Astrocyte (in vitro differentiated cells and primary cell): Measurements from ENCODE around the gene INTS6L. TPM values are rescaled to one million over a fixed set of nuclear protein-coding genes. Genes with fewer than 3 reads are reported as not detected.

Experiments used
- DNase-seq: peaks from one replicate; pipeline ENCODE4 v3.0.0-alpha.2; 2010; ENCODE audit warnings: low read depth
- FAIRE-seq: peaks from 2 replicates; lab custom pipeline; 2011; peaks lifted over from hg19 to GRCh38; lab: Jason Lieb, UNC
- H2AFZ ChIP-seq: 2 replicates; pipeline ENCODE4 v1.6.0; 2012; ENCODE audit warnings: low read depth, low read length, inconsistent platforms
- H3K27ac ChIP-seq: 2 replicates; pipeline ENCODE4 v1.5.1; 2011; ENCODE audit warnings: low read depth, low read length, inconsistent platforms
- H3K27me3 ChIP-seq: 2 replicates; pipeline ENCODE4 v1.6.0; 2011; ENCODE audit warnings: low read length, inconsistent platforms; ENCODE audit not compliant: insufficient read depth
- H3K36me3 ChIP-seq: 2 replicates; pipeline ENCODE4 v1.5.1; 2011; ENCODE audit warnings: low read length, inconsistent platforms; ENCODE audit not compliant: insufficient read depth
- H3K4me1 ChIP-seq: 2 replicates; pipeline ENCODE4 v1.5.1; 2011; ENCODE audit warnings: low read length, inconsistent platforms; ENCODE audit not compliant: insufficient read depth
- H3K4me2 ChIP-seq: 2 replicates; pipeline ENCODE4 v1.6.0; 2012; ENCODE audit warnings: low read length, inconsistent platforms
- H3K4me3 ChIP-seq: 2 replicates; pipeline ENCODE4 v1.5.1; 2011; ENCODE audit warnings: low read depth, mild to moderate bottlenecking, low read length, inconsistent platforms; ENCODE audit not compliant: insufficient read depth
- H3K79me2 ChIP-seq: 2 replicates; pipeline ENCODE4 v1.6.0; 2012; ENCODE audit warnings: mild to moderate bottlenecking, low read length, inconsistent platforms; ENCODE audit not compliant: insufficient read depth
- H3K9ac ChIP-seq: 2 replicates; pipeline ENCODE4 v1.6.0; 2012; ENCODE audit warnings: mild to moderate bottlenecking, low read length, inconsistent platforms
- H3K9me3 ChIP-seq: 2 replicates; pipeline ENCODE4 v1.5.1; 2012; ENCODE audit warnings: low read depth, mild to moderate bottlenecking, low read length, inconsistent platforms; ENCODE audit not compliant: insufficient read depth
- H4K20me1 ChIP-seq: 2 replicates; pipeline ENCODE4 v1.6.0; 2012; ENCODE audit warnings: low read length, inconsistent platforms; ENCODE audit not compliant: insufficient read depth
- H3K27ac Mint-ChIP-seq: one replicate; pipeline ENCODE4 v1.8.0; 2021; ENCODE audit warnings: mild to moderate bottlenecking, mixed read lengths; ENCODE audit not compliant: unreplicated experiment
- H3K27me3 Mint-ChIP-seq: one replicate; pipeline ENCODE4 v1.8.0; 2021; ENCODE audit warnings: low read depth, mixed read lengths; ENCODE audit not compliant: unreplicated experiment
- H3K36me3 Mint-ChIP-seq: one replicate; pipeline ENCODE4 v1.8.0; 2021; ENCODE audit warnings: low read depth, mixed read lengths; ENCODE audit not compliant: unreplicated experiment
- H3K4me1 Mint-ChIP-seq: one replicate; pipeline ENCODE4 v1.8.0; 2021; ENCODE audit warnings: low read depth, mixed read lengths; ENCODE audit not compliant: unreplicated experiment
- H3K4me3 Mint-ChIP-seq: one replicate; pipeline ENCODE4 v1.8.0; 2021; ENCODE audit warnings: mild to moderate bottlenecking, moderate library complexity, mixed read lengths; ENCODE audit not compliant: unreplicated experiment
- H3K9me3 Mint-ChIP-seq: one replicate; pipeline ENCODE4 v1.8.0; 2021; ENCODE audit warnings: mild to moderate bottlenecking, mixed read lengths; ENCODE audit not compliant: unreplicated experiment
- CTCF ChIP-seq: IDR thresholded peaks from 2 replicates; pipeline ENCODE4 v1.5.1; 2011; ENCODE audit warnings: low read depth, mild to moderate bottlenecking, inconsistent platforms, low read length, moderate library complexity; ENCODE audit not compliant: insufficient read depth
- EZH2 ChIP-seq: IDR thresholded peaks from 2 replicates; pipeline ENCODE4 v1.6.1; 2012; ENCODE audit warnings: mild to moderate bottlenecking, low read length, inconsistent platforms; ENCODE audit not compliant: insufficient read depth
- total RNA-seq: library from RNA; stranded (reverse); gene quantifications from 2 replicates; pipeline ENCODE4 v1.2.1, GENCODE V29; 2021

Gene INTS6L
- total RNA-seq, 1 donor from 2014 or later: 7.5 TPM

GRCh38 chrX:135530097-135530496, 9.6 kb downstream of the INTS6L start:
- H3K27me3 Mint-ChIP-seq: no peaks in the 10 kb centered on the region
- DNase-seq (no peak), FAIRE-seq (peak; percentile 97)
- no peak overlapping the region for H3K4me3 Mint-ChIP-seq
- no peak overlapping the region for H3K27ac Mint-ChIP-seq
- Histone ChIP-seq H3K4me2 (no peak overlapping the region), H3K79me2 (no peaks in the 10 kb centered on the region), H4K20me1 (no peaks in the 10 kb centered on the region), H3K9me3 (no peaks in the 10 kb centered on the region), H3K36me3 (no peaks in the 10 kb centered on the region), H3K4me1 (no peaks in the 10 kb centered on the region), H3K9ac (no peak overlapping the region), H3K4me3 (no peak overlapping the region), H3K27me3 (no peaks in the 10 kb centered on the region), H2AFZ (no peak overlapping the region), H3K27ac (no peak overlapping the region)
- no peaks in the 10 kb centered on the region for H3K9me3 Mint-ChIP-seq
- no peak for TF ChIP-seq CTCF
- TF ChIP-seq EZH2: no peak
- peaks cover 3% of the 10 kb centered on the region for H3K36me3 Mint-ChIP-seq
- H3K4me1 Mint-ChIP-seq: peaks cover 6% of the 10 kb centered on the region

DNA sequence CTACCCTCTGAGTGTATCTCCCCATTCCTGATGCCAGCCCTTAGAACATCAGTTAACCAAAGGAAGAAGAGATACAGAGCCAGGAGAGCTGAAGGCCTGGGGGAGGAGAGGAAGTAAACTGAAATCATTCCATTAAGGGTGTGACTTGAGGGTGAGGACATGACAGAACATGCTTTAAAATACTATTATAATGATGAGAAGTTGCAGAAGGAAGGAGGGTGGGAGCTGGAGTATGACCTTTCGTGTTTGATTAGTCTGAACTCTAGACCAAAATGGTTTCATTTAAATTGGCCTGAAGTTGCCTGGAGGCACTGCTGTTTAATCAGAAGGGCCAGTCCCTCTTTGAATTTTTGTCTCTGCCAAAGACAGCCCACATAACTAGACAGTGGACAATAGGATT, 11.4 kb downstream of the INTS6L start:
- H3K9ac ChIP-seq: no peak overlapping the region
- H3K4me3 Mint-ChIP-seq: no peak overlapping the region
- no peaks in the 10 kb centered on the region for H3K4me1 ChIP-seq
- no peak overlapping the region for H3K4me3 ChIP-seq
- H4K20me1 ChIP-seq: no peaks in the 10 kb centered on the region
- no peaks in the 10 kb centered on the region for H3K27me3 Mint-ChIP-seq
- no peaks in the 10 kb centered on the region for H3K36me3 Mint-ChIP-seq
- H3K4me2 ChIP-seq: no peak overlapping the region
- H3K79me2 ChIP-seq: no peaks in the 10 kb centered on the region
- no peak for TF ChIP-seq EZH2
- no peak for TF ChIP-seq CTCF
- peaks cover 6% of the 10 kb centered on the region for H3K4me1 Mint-ChIP-seq
- no peaks in the 10 kb centered on the region for H3K9me3 Mint-ChIP-seq
- FAIRE-seq: no peak
- H3K9me3 ChIP-seq: no peaks in the 10 kb centered on the region
- H2AFZ ChIP-seq: no peak overlapping the region
- H3K27ac Mint-ChIP-seq: no peak overlapping the region
- no peak overlapping the region for H3K27ac ChIP-seq
- no peaks in the 10 kb centered on the region for H3K27me3 ChIP-seq
- no peak for DNase-seq
- H3K36me3 ChIP-seq: no peaks in the 10 kb centered on the region

DNA sequence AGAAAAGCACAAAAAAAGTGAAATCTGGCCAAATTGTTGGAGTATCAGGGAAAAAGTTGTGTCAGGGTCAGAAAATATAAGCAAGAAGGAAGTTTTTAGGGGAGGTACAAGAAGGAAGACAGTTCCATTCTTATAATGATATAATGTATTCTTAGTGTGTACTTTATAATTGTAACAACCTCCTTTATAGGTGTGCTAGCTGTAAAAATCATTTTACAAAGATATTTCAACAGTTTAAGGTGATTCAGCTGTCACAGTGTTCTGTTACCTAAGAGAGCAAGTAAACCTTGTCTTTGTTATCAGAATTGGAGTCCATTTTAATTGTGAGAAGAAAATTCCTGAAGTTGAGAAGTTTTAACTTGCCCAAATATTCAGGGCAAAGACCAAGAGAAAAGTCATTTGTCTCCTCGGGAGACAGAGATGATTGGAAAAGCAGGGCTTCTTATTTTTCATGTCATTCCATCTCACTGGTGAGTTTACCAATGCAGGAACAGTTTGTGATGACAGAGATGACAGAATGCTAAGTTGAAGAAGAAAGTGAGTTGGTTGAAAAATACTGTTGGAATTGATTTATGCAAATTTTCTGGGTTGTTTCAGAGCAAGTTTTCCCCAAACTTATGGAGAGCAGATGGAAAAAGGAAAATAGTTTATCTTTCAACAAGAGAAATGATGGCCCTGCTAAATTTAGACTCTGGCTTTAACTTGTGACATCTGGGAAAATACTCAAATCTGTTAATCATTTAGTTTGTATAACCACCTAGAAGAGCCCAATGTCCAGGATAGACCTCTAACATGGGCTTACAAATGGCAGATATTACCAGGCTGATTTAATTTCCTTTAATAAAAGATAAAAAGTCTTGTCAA, 14.8 kb downstream of the INTS6L start:
- no peak for TF ChIP-seq EZH2
- TF ChIP-seq CTCF: no peak
- H3K4me1 ChIP-seq: no peaks in the 10 kb centered on the region
- DNase-seq (no peak), FAIRE-seq (peak; percentile 62)
- no peak overlapping the region for H3K27ac ChIP-seq
- Mint-ChIP-seq H3K9me3 (no peaks in the 10 kb centered on the region), H3K36me3 (no peaks in the 10 kb centered on the region), H3K27me3 (no peaks in the 10 kb centered on the region), H3K4me1 (peaks cover 6% of the 10 kb centered on the region), H3K27ac (no peak overlapping the region), H3K4me3 (no peak overlapping the region)
- H3K27me3 ChIP-seq: no peaks in the 10 kb centered on the region
- no peaks in the 10 kb centered on the region for H3K79me2 ChIP-seq
- no peak overlapping the region for H3K9ac ChIP-seq
- no peaks in the 10 kb centered on the region for H3K36me3 ChIP-seq
- H3K4me3 ChIP-seq: no peak overlapping the region
- H4K20me1 ChIP-seq: no peaks in the 10 kb centered on the region
- H3K9me3 ChIP-seq: no peaks in the 10 kb centered on the region
- no peak overlapping the region for H2AFZ ChIP-seq
- no peak overlapping the region for H3K4me2 ChIP-seq
